ENCODE results near the gene TMEM30B.

TMEM30B gene

DNA sequence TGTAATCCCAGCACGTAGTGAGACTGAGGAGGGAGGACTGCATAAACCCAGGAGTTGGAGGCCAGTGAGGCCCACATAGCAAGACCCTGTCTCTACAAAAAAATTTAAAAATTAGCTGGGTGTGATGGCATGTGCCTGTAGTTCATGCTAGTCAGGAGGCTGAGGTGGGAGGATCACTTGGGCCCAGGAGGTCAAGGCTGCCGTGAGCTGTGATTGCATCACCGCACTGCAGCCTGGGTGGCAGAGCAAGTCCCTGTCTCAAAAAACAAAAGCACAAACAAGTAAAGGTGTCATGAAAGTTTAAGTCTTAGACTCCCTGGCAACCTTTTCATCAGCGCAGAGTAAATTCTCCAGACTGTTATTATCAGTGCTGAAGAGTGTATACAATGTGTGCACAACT is 10.4 kb downstream of the TMEM30B start:
- H3K4me3 ChIP-seq (ENCODE audit: low read depth, low read length) = no peak overlapping the region
- in situ Hi-C loops (cut with HindIII; ENCODE audit: low sequenced_read_pairs) = no loop called here
- TF ChIP-seq CTCF (IDR thresholded peaks at IDR 0.05; ENCODE audit: low read depth, low read length, missing control alignments) = no peak
- no peak for DNase-seq (ENCODE audit: low read depth)

- DNase-seq (ENCODE audit: low read depth) = peak; percentile 54
- in situ Hi-C loops (cut with HindIII; ENCODE audit: low sequenced_read_pairs) = loop anchor here (10.0 kb wide), 1 partner anchor 635 kb away; no protein-coding TSS in a partner anchor
- peak; percentile 73 for TF ChIP-seq CTCF (IDR thresholded peaks at IDR 0.05; ENCODE audit: low read depth, low read length, missing control alignments)
- peak overlapping the region; percentile 31 for H3K4me3 ChIP-seq (ENCODE audit: low read depth, low read length)
These were observed 11.6 kb downstream of the TMEM30B start for GRCh38 chr14:61269321-61270083.

DNA sequence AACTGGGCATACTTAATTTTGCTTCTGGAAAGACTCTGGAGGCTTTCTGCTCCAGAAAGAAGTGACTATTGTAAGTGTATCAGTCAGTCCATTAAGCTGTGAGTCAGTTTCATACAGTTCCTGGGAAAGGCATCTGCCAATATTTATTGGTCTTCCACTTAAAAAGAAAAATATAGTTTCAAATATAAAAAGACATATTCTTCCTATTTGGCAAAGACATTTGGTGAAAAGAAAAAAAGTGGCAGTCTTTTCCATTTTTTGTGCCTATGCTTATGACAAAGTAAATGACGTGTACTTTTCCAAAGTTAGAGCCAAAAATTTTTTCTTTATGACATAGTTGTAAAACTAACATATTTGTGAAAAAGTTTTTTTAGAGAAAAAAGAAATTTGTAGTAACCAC is 12.3 kb downstream of the TMEM30B start:
- no peak for DNase-seq (ENCODE audit: low read depth)
- no peak overlapping the region for H3K4me3 ChIP-seq (ENCODE audit: low read depth, low read length)
- in situ Hi-C loops (cut with HindIII; ENCODE audit: low sequenced_read_pairs) = loop anchor here (10.0 kb wide), 1 partner anchor 634 kb away; no protein-coding TSS in a partner anchor
- no peak for TF ChIP-seq CTCF (IDR thresholded peaks at IDR 0.05; ENCODE audit: low read depth, low read length, missing control alignments)

- no peak for TF ChIP-seq CTCF (IDR thresholded peaks at IDR 0.05; ENCODE audit: low read depth, low read length, missing control alignments)
- DNase-seq (ENCODE audit: low read depth) = no peak
- H3K4me3 ChIP-seq (ENCODE audit: low read depth, low read length) = no peak overlapping the region
- in situ Hi-C loops (cut with HindIII; ENCODE audit: low sequenced_read_pairs) = loop anchor here (10.0 kb wide), 1 partner anchor 632 kb away; no protein-coding TSS in a partner anchor
These were observed 14.0 kb downstream of the TMEM30B start for GRCh38 chr14:61266891-61267740.

- DNase-seq (ENCODE audit: low read depth) = no peak
- H3K4me3 ChIP-seq (ENCODE audit: low read depth, low read length) = no peak overlapping the region
- no peak for TF ChIP-seq CTCF (IDR thresholded peaks at IDR 0.05; ENCODE audit: low read depth, low read length, missing control alignments)
- in situ Hi-C loops (cut with HindIII; ENCODE audit: low sequenced_read_pairs) = loop anchor here (10.0 kb wide), 1 partner anchor 632 kb away; no protein-coding TSS in a partner anchor
These were observed 14.7 kb downstream of the TMEM30B start for GRCh38 chr14:61266436-61266835.

- no peak for DNase-seq (ENCODE audit: low read depth)
- TF ChIP-seq CTCF (IDR thresholded peaks at IDR 0.05; ENCODE audit: low read depth, low read length, missing control alignments) = no peak
- H3K4me3 ChIP-seq (ENCODE audit: low read depth, low read length) = no peak overlapping the region
- in situ Hi-C loops (cut with HindIII; ENCODE audit: low sequenced_read_pairs) = loop anchor here (10.0 kb wide), 1 partner anchor 630 kb away; no protein-coding TSS in a partner anchor
These were observed 16.5 kb downstream of the TMEM30B start for GRCh38 chr14:61264651-61265050.
